NCI-H146 (cell line): Measurements from ENCODE around the gene MRPL22.
"Not testable (repeated sequence)": the region's sequence is repeated elsewhere in the genome, so short reads cannot be mapped to it uniquely, and the experiment has no call there.

Experiments used
- DNase-seq: peaks from one replicate; lab custom pipeline; 2025; lab: John Stamatoyannopoulos, UW

MRPL22 gene

DNA sequence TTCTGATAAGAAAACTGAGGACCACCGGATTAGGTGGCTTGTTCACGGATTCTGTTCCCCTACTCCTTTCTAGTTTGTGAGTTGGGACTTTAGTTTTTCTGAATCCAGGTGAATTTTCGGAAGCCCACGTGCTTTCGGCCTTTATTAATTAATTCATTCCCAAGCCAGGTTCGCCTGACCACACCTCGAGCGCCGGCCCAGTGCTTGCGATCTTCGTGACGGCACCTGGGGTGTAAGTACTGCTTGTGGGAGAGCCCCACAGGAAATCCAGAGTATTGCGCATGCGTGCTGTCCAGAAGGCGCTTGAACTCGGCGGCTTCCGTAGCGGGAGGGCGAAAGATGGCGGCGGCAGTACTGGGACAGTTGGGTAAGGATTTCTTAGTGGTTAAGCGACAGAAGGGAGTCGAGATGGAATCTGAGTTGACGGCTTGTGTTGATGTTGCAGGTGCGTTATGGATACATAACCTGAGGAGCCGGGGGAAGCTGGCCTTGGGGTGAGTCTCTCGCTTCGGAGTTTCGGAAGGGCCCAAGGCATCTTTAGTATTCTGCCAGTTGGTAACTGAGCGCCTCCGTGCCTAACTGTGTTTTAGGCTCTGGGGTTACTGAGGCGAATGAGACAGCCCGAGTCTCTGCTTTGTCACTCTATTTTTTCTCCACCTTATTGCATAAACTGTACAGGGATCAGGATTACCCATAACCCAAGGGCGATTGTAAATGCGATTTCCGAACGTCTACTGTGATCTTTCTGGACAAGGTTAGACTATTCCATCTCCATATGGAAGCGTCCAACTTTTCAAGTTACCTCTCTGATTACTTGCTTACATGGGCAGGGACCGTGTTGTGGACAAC, at the start of gene MRPL22:
Gene MRPL22, plus strand, starts transcription at position 302 of the 849 bp plus-strand sequence. Its CDS starts 38 bp downstream, at position 340.
- DNase-seq, result peak; percentile 89

DNA sequence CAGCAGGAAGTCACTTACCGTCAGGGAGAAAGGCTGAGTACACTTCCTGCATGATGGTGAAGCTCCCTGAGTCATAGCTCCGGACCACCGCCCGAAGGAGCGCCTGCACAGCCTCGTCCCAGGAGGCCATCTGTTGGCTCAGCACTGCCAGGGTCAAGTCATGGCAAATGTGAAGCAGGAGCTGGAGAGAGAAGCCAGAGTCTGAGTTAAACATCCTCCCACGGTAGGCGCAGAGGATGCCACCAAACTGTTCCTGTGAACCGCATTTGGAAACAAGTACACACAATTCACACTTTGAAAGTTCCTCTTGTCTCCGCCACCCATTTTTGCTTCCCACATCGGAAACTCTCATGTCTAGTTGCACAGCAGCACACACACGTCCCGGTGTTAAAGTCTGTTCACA, 48.5 kb upstream of the MRPL22 start:
- no peak for DNase-seq

DNA sequence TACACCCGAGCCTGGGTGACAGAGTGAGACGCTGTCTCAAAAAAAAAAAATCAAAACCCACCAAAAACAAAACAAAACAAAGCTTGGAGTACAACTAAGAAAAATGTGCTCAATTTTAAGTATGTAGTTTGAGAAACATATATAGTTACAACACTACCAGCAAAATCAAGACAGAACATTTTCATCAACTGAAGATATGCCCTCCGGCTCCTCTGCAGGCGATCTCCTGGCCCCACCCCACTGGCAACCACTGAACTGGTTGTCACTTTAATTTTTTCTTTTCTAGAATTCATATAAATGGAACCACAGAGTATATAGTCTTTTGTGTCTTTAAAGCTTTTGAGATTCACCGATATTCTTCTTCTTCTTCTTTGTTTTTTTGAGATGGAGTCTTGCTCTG, 47.5 kb upstream of the MRPL22 start:
- DNase-seq, result no peak

DNA sequence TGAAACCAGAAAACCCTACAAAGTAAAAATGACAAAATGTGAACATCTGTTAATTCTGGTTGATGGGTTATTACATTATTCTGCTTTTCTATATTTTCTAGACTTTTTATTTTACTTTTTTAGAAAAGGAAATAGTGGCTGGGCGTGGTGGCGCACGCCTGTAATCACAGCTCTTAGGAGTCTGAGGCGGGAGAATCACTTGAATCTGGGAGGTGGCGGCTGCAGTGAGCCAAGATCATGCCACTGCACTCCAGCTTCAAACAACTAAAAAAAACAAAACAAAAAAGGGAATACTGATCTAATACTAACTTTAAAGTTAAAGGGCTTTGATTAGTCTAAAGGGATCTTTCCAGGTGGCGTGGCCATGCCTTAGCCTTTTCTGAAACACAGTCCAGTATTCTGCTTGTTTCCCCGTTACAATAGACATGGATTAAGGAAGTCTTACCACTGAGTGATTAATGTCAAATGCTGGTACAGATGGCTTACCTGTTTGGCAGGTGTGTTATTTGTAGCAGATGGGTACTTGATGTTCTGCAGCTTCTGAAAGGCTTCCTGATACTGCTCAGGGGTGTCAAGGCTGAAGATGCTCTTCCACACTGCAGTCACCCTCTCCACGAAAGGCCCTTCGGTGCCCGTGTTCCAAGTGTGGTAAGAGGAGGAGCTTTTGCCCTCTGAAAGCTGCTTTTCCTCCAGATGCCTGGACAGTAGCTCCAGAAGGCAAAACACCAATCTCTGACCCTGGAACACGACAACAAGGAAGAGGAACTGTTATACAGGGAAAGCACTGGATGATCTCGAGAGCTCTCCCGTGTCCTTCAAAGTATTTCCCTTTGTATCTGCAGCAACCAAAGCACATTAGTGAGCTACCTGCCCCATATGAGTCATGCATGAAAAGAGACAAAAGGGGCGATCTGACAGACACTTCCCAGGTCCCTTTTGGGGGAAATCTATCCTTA, 45.0 kb upstream of the MRPL22 start:
- DNase-seq, result no peak

DNA sequence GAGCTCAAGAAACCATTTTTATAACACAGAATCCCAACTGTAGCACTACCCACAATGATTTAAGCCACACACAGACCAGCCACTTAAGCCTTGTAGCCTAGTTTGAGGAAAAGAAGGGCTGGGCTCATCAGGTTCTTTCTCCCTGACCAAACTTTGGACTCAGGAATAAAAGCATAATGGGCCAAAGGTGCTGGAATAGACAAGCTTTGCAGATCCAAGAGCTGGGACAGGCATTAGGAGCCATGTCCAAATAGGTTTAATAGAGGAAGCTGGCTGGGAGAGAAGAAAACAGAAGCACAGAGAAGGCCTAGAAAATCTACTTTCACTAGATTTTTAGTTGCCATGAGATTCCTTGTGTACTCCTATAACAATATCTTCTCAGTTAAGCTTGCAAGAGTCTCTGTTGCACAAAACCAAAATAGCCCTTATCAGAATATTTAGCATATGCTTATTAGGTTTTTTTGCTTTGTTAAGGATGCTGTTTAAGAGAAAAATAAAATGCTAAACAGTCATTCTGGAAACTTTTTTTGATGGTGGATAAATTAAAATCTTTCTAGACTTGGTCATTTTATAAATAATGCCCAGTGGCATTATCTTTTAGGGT, 44.2 kb upstream of the MRPL22 start:
- DNase-seq, result no peak

DNA sequence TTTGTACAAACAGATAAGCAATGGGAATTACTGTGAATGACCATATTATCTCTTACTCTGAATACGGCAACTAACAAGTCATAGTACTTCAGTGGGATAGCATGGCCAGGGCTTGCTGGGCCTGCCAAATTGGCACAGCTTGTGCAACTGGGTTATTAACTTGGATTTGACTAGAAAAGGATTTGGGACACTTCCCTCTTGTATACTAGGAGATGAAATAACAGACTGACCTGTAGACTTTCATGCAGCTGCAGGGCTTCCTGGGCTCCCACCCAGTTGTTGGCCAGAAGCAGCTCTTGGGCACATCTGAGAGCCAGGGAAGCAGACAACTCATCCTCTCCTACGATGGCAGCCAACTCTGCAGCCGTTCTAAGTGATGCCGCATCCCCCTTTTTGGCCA, 42.7 kb upstream of the MRPL22 start:
- no peak for DNase-seq

DNA sequence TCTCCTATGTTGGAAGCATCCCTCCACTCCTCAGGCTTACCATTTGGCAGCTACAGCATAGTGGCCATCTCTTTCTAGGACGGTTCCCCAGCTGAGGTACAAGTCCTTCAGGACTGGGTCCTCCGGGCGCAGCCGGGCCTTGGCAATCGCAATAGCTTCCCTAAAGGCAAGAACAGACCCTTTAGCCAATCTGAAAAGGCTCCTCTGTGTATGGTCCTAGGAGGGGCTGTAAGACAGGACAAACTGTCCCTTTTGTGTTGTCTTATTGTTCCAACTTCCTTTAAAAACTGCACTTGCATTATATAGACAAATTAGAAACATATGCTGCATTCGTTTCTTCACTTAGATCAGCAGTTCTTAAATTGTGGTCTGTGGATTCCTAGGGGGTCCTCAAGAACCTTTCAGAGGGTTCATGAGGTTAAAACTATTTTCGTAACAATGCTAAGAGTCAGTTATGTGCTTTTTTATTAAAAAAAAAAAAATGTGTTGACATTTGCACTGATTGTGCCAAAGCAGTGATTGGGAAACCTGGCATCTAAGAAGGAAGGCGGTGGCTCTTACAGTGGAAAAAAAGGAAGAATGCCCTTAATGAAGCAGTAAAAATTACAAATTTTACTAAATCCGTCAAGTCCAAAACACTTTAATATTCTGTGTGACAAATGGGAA, 41.6 kb upstream of the MRPL22 start:
- DNase-seq, result no peak

DNA sequence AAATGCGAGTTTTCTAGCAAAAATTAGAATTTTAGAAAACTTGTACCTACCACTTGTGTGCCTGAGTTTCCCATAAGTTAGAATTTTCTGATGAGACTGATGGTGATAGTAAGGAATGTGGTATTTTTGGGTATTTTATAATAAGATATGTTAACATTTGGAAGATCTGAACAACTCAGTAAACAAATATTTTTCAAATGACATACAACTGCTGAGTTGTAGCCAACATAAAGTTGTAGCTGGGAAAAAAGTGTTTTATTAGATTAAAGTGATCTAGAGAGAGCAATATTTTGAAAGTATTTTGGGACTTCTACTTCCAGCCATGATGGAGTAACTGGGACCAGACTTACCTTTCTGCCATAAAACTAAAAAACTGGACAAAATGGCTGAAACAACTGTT, 40.8 kb upstream of the MRPL22 start:
- DNase-seq, result no peak

DNA sequence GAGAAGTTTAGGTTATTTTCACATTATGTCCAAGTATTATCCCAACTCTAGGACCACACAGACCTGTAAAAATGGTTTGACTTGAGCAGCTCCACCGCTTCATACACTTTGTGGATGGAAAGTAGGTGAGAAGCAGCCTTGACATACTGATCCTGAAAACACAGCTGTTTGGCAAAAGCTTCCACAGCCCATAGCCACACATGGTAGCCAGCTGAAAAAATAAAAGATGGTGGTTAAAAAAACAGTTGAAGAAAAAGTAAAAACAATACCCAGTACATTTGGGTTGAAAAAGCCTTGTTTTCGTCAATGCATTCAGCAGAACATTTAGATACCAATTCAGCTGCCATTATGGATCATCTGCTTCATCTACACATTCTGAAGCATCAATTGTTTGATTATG, 39.6 kb upstream of the MRPL22 start:
- DNase-seq, result no peak

DNA sequence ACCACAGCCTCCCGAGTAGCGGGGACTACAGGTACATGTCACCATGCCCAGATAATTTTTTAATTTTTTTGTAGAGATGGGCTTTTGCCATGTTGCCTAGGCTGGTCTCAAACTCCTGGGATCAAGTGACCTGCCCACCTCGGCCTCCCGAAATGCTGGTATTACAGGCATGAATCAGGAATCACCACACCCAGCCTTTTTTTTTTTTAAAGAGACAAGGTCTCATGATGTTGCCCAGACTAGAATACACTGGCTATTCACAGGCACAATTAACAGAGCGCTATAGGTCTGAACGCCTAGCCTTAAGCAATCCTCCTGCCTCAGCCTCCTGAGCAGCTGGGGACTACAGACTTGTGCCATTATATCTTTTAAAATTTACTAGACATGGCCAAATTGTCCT, 39.0 kb upstream of the MRPL22 start:
- DNase-seq, result no peak

DNA sequence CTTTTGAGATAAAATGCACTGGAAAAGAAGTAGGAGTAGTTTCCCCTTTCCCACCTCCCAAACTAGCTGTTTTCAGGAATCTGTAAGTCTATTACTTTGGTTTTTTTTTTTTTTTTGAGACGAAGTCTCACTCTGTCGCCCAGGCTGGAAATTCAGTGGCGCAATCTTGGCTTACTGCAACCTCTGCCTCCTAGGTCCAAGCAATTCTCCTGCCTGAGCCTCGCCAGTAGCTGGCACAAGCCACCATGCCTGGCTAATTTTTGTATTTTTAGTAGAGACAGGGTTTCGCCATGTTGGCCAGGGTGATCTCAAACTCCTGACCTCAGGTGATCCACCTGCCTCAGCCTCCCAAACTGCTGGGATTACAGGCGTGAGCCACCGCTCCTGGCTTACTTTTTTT, 35.3 kb upstream of the MRPL22 start:
- DNase-seq, result not testable (repeated sequence)

DNA sequence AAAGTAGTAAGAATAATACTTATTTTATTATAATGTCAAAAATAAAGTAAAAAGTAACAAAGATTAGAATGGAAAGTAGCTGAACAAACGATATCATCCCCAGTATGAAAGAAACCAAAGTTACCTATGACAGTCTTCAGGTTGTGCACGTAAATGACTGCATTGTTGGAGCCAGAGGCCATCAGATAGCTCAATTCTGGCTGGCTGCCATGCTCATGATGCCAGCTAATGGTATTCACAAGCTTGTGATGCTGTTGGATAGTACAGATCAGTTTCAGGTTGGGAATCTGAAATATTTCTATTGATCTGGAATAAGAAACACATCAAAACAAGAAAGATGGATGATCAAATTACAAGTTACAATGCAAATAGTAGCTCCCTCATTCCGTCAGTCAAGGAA, 24.0 kb upstream of the MRPL22 start:
- no peak for DNase-seq

DNA sequence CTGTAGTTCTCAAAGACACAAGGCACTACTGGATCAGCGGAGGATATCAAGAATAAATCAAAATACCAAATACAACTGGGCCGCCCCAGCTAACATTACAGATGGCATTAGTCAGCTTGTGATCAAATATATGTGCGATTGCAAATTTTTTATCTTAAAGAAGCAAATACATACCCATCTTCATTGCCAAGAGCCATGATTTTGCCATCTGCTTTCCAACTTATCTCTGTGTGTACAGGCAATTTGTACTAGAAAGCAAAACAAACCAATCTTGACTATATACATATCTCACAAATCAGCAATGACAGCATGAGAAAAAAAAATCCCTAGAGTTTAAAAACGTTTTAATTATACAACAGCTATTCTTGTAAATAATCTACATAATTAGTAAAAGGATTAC, 23.1 kb upstream of the MRPL22 start:
- DNase-seq, result no peak

DNA sequence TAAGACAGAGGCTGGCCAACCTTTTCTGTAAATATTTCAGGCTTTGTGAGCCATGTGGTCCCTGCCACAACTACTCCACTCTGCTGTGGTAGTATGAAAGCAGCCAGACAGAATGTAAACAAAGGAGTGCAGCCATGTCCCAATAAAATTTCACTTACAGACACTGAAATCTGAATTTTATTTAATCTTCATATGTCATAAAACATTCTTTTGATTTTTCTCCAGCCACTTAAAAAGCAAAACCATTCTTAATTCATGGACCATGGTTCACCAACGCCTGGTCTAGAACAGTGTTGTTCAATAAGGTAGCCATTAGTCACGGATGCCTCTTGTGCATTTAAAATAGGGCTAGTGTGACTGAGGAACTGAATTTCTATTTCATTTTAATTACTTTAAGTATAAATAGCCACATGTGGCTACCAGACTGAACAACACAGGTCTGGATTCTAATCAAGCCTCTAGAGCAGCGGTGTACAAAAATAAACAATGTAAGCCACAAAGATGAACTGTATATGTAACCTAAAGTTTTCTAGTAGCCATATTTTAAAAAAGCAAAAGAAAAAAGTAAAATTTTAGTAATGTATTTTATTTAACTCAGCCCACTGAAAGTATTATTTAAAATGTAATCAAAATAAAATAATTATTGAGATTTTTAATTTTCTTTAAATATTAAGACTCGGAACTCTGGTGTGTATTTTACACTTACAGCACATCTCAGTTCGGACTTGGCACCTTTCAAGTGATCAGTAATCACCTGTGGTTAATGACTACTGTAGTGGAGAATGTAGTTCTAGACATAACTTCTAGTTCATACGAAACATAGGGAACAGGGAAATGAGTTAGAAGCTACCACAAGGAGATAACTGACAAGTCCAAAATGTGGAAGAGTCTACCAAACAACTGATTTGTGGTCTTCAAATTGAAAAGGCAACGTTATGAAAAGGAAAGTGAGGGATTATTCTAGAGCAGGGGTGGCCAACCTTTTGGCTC, 17.1 kb upstream of the MRPL22 start:
- no peak for DNase-seq

DNA sequence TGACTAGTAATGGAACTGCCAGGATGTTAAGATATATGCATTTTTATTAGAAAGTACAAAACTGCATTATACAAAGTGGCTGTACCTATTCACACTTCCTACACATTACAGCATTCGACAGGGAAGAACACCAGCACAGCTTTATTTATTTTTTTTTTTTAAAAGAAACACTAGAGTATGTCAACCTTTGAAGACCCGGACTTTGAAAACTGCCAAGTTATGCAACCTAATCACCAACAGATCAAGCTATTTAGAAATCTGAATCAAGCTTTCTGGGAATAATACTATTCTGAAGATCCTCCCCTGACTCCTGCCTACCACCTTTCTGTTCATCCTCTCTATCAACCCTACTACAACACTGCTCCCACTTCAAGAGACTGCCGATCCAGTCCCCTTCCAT, 7.3 kb upstream of the MRPL22 start:
- DNase-seq, result no peak

DNA sequence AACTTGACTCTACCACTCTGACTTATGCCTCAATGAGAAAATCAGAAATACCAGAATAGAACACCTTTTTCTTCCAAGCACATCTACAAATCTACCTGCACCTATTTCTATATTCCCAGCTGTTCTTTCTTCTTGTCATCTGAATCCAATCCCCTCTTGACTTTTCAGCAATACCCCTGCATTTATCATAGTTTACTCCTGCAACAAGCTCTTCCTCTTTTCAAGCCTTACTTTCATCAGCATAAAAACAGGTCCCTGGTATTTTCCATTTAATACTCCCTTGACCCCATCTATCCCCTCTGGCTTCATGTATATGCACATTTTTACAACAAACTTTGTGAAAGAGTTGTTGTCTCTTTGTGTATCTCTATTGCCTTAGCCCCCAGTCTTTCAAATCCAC, 6.0 kb upstream of the MRPL22 start:
- no peak for DNase-seq

DNA sequence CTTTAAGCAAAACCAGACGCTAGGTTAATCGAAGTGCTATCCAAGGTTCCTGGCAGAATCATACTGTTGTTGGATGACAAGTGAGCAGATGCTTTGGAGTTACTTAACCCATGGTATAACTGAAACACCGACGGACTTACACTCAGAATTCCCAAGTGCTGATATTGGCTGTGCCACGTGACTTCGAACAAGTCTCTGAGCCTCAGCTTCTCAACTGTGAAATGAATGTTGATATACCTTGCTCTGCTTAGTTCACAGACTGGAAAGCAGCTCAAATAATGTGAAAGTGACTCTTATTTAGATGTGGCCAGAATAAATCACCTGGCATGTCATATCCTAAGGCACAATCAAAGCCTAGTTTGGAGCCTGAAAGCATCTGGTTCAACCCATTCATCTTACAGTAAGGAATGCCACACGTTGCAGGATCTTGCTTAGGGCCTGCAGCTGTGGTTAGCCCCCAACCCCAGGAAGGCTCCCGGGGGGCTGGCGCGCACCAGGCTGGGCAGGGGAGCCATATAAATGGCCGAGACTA, 3.6 kb upstream of the MRPL22 start:
- no peak for DNase-seq

DNA sequence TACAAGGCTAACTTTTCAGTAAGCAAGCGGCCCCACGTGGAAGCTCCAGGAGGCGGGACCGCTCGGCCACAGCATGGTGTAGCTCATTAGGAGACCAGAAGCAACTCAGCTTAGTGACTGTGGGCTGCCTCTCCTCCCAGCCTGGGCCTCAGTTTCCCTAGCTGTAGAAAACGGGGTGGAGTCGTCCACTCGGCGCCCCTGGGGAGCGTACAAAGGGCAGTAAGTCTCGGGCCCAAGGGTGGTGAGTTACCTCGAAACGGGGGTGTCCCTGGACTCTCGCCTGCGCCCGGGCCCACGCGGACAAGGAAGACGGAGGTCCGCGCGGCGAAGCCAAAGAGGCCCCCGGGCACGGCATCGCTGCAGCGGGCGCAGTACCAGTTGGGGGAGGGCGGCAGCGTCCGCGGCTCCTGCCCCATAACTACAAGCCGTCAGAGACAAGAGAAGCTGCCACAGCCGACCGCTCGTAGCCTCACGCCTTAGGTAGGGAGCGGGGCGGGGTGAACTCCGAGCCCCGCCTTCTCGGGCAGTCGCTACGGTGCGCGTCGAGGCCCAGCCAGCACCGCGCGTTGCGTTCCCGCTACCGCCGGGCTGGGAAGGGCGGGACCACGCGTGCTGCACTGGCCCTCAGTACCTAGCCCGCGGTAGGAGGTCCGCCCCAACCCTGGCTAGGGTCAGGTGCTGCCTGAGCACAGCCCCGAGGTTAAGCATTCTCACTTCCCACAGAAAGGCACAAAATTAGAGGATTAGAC, 3.0 kb upstream of the MRPL22 start, which contains the start of gene GEMIN5:
Gene GEMIN5, minus strand, starts transcription at position 494 of the 749 bp plus-strand sequence. Its CDS starts 78 bp downstream, at position 416.
- DNase-seq, result peak; percentile 85

DNA sequence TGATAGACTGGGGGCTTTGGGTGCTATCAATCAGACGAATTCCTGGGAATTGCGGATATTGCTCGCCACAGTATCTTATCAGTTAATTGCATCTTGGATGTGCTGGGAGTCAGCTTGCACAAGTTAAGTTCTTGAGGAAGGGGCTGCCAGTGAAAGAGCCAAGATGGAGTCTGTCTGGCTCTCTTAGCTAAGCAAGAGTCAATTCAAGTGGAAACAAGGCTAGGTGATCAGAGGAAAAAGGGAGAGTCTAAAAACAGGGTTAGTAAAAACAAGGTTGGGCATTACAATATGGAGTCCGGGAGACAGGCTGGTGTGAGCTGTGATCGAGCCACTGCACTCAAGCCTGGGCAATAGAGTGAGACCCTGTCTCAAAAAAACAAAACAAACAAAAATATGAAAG, 1.5 kb upstream of the MRPL22 start:
- DNase-seq, result not testable (repeated sequence)

DNA sequence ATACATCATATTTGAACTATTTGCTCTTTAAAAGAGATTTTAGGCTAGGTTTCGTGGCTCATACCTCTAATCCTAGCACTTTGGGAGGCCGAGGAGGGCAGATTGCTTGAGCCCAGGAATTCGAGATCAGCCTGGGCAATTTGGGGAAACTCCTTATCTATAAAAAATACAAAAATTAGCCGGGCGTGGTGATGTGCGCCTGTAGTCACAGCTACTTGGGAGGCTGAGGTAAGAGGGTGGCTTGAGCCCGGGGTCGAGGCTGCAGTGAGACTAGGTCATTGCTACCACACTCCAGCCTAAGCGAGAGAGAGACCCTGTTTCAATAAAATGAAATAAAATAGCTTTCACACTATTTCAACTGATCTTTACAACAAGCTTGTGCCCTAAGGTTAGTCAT, 500 bp upstream of the MRPL22 start:
- no peak for DNase-seq
